ENCODE data around the gene TJAP1. TPM values are rescaled to one million over a fixed set of nuclear protein-coding genes. Genes with fewer than 3 reads are reported as not detected.

Gene TJAP1
- total RNA-seq (2021; fragmentation: NEBNext Ultra II Directional; extraction: Animal tissue kit (Norgen Biotek cat#: 25700)): 10 to 100 TPM; 27.0 to 34.3 (median 30.2) TPM
- long read RNA-seq, partial matches to known transcripts: 1 of 22 reads
- long read RNA-seq, other reads (novel, unspliced or antisense): 17 of 22 reads

- Mint-ChIP-seq H3K27me3 (ENCODE audit: insufficient read depth) (no peaks in the 10 kb centered on the region; the same call in 1 of the 2 replicates), H3K9me3 (no peaks in the 10 kb centered on the region), H3K4me3 (peak within 1 kb of the TSS; percentile 99), H3K4me1 (ENCODE audit: low read depth) (peaks cover 44% of the 10 kb centered on the region), H3K27ac (peak within 1 kb of the TSS; percentile 90), H3K36me3 (ENCODE audit: low read depth) (peaks cover 11% of the 10 kb centered on the region)
- DNase-seq: peak; percentile 67
- no peak for TF ChIP-seq CTCF (IDR thresholded peaks at IDR 0.05)
These were observed at the start of gene TJAP1 for GRCh38 chr6:43477235-43478007. Gene TJAP1 (plus strand): TSS chr6:43477570. CDS start chr6:43499002, 21,432 bp downstream.

GRCh38 chr6:43428112-43428570 lies 49.2 kb upstream of the TJAP1 start:
- Mint-ChIP-seq H3K27me3 (ENCODE audit: insufficient read depth) (no peaks in the 10 kb centered on the region), H3K27ac (peak overlapping the region; percentile 93), H3K4me3 (peak overlapping the region; percentile 93), H3K36me3 (ENCODE audit: low read depth) (peaks cover 11% of the 10 kb centered on the region; the same call in 1 of the 2 replicates), H3K4me1 (ENCODE audit: low read depth) (peaks cover 16% of the 10 kb centered on the region), H3K9me3 (no peaks in the 10 kb centered on the region)
- DNase-seq: no peak
- TF ChIP-seq CTCF (IDR thresholded peaks at IDR 0.05): no peak

GRCh38 chr6:43428874-43429273 lies 48.5 kb upstream of the TJAP1 start:
- Mint-ChIP-seq H3K27ac (peak overlapping the region; percentile 55), H3K9me3 (no peaks in the 10 kb centered on the region), H3K36me3 (ENCODE audit: low read depth) (peaks cover 11% of the 10 kb centered on the region; the same call in 1 of the 2 replicates), H3K4me1 (ENCODE audit: low read depth) (peaks cover 16% of the 10 kb centered on the region), H3K27me3 (ENCODE audit: insufficient read depth) (no peaks in the 10 kb centered on the region; the same call in 1 of the 2 replicates), H3K4me3 (peak overlapping the region; percentile 93)
- TF ChIP-seq CTCF (IDR thresholded peaks at IDR 0.05): no peak
- DNase-seq: no peak

- Mint-ChIP-seq H3K4me1 (ENCODE audit: low read depth) (peaks cover 30% of the 10 kb centered on the region), H3K27me3 (ENCODE audit: insufficient read depth) (peaks cover 2% of the 10 kb centered on the region; the same call in 1 of the 2 replicates), H3K36me3 (ENCODE audit: low read depth) (peaks cover 11% of the 10 kb centered on the region; the same call in 1 of the 2 replicates), H3K4me3 (no peak overlapping the region), H3K9me3 (no peaks in the 10 kb centered on the region), H3K27ac (no peak overlapping the region)
- no peak for TF ChIP-seq CTCF (IDR thresholded peaks at IDR 0.05)
- DNase-seq: no peak
These were observed 45.1 kb upstream of the TJAP1 start for GRCh38 chr6:43432009-43432945.

GRCh38 chr6:43433148-43433547 lies 44.2 kb upstream of the TJAP1 start:
- Mint-ChIP-seq H3K36me3 (ENCODE audit: low read depth) (peaks cover 11% of the 10 kb centered on the region; the same call in 1 of the 2 replicates), H3K4me1 (ENCODE audit: low read depth) (peaks cover 32% of the 10 kb centered on the region), H3K27ac (no peak overlapping the region), H3K27me3 (ENCODE audit: insufficient read depth) (peaks cover 2% of the 10 kb centered on the region), H3K9me3 (no peaks in the 10 kb centered on the region), H3K4me3 (no peak overlapping the region)
- no peak for TF ChIP-seq CTCF (IDR thresholded peaks at IDR 0.05)
- no peak for DNase-seq

Data from HFFc6 (cell line).